D721Med (cell line): ENCODE data around the gene GRAP2.

Source experiments
- DNase-seq: peaks from one replicate; pipeline ENCODE4 v3.0.0; 2011; ENCODE audit warnings: low spot score; ENCODE audit not compliant: insufficient read length
- FAIRE-seq: peaks from 2 replicates; lab custom pipeline; 2011; peaks lifted over from hg19 to GRCh38; lab: Jason Lieb, UNC
- CTCF ChIP-seq: IDR thresholded peaks from 2 replicates; pipeline ENCODE4 v1.5.1; 2012; ENCODE audit warnings: mild to moderate bottlenecking, control low read depth; ENCODE audit not compliant: insufficient read depth; ENCODE audit errors: missing control alignments

The GRAP2 gene

GRCh38 chr22:39917776-39918495, 17.1 kb downstream of the GRAP2 start:
- DNase-seq, result no peak
- FAIRE-seq, result no peak
- TF ChIP-seq CTCF, result no peak

GRCh38 chr22:39920134-39920743, 19.4 kb downstream of the GRAP2 start:
- DNase-seq, result no peak
- no peak for TF ChIP-seq CTCF
- no peak for FAIRE-seq

- no peak for TF ChIP-seq CTCF
- no peak for DNase-seq
- no peak for FAIRE-seq
Measured at GRCh38 chr22:39923696-39924095, 22.8 kb downstream of the GRAP2 start.

GRCh38 chr22:39924286-39924685, 23.4 kb downstream of the GRAP2 start:
- FAIRE-seq (no peak), DNase-seq (no peak)
- TF ChIP-seq CTCF, result no peak

GRCh38 chr22:39925273-39925672, 24.4 kb downstream of the GRAP2 start:
- no peak for TF ChIP-seq CTCF
- no peak for DNase-seq
- no peak for FAIRE-seq

- no peak for TF ChIP-seq CTCF
- DNase-seq, result no peak
- FAIRE-seq, result no peak
Measured at GRCh38 chr22:39925909-39926679, 25.2 kb downstream of the GRAP2 start.
